Renal cortex interstitium (tissue), 11 donors: Measurements from ENCODE around the gene BTG2. TPM values are rescaled to one million over a fixed set of nuclear protein-coding genes. Genes with fewer than 3 reads are reported as not detected.
"Not testable (repeated sequence)": the region's sequence is repeated elsewhere in the genome, so short reads cannot be mapped to it uniquely, and the experiment has no call there.

Source experiments
- DNase-seq, 11 donors: peaks; one replicate each; pipeline ENCODE4 v3.0.0-alpha.2; 2013; ENCODE audit warnings: low read depth in 9 of 11, low spot score in 4 of 11; ENCODE audit errors: extremely low read depth in 1 of 11
- polyA plus RNA-seq, 3 donors: library from polyadenylated mRNA; unstranded; fragments of 120-200 nt; gene quantifications; one replicate each; pipeline ENCODE4 v1.2.1, GENCODE V29; 2013; ENCODE audit not compliant: insufficient read length in 3 of 3

BTG2 gene
- polyA plus RNA-seq, 3 donors: 88.7 to 152 (median 116) TPM

DNA sequence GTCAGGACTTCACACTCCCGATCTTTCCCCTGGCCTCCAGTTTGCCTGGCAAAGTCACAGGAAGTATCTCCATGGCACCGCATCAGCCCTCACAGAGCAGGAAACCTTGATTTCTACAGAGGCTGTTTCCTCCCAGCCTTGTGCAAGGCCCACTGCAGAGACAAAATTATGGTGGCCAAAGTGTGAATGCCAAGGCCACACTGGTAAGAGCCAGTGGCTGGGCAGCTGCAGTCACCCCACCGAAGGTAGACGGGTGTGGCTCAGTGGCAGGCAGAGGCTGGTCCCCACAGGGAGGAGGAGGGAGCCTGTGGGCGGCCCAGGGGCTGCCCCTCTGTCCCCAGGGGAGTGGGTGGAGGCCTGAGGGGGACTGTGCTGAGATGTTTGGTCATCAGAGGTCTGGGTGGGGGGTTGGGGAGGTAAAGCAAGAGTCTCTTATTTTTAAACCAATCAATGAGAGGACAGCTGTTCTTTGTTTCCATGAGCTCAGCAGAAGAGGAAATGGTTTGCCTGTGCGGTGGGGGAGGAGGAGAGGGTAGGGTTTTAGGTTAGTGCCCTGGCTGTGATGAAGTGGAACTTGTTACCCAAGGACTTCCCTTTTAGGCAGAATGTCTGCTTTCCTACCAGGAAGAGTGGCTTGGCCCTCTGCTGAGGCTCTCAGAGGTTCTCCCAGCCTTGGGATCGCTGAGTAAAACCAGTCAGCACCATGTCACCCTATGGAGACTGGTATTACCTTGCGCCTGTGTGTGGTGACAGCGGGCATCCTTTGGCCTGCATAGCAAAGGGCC lies 18.0 kb upstream of the BTG2 start:
- DNase-seq: peak in 2 of 11 donors; percentile 45 to 57

DNA sequence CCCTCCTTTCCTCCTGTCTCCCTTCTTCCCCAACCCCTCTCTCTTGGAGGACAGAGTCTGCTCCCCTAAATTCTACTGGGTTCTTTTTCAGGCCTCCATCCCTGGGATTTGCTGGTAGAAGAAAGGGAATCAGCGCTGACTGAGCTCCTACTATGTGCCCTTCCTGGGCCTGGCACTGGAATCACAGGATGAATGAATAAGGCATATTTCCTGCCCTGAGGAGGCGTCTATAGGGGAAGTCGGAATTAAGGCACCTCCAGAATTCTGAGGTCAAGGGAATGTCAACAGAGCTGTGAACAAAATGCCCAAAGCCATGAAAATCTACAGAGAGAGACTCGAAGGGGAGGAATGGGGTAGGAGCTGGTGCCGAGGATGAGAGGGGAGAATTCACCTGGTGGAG lies 17.4 kb upstream of the BTG2 start:
- no peak for DNase-seq

DNA sequence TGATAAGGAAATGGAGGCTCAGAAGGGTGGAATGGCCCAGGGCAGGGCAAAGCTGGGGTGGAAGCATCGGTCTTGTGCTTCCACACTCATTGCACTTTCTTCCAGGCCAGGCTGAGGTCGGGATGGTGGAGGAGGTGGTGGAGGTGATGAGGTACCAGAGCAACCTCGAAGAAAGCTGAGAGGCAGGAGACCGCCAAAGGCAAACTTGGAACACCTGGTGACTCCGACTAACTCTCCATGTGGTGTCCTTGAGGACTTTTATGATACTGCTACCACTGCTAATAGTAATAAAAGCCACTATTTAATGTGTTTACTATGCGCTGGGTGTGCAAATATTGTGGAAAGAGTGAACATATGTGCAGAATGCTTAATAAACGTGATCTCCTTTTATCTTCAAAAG lies 16.9 kb upstream of the BTG2 start:
- no peak for DNase-seq

DNA sequence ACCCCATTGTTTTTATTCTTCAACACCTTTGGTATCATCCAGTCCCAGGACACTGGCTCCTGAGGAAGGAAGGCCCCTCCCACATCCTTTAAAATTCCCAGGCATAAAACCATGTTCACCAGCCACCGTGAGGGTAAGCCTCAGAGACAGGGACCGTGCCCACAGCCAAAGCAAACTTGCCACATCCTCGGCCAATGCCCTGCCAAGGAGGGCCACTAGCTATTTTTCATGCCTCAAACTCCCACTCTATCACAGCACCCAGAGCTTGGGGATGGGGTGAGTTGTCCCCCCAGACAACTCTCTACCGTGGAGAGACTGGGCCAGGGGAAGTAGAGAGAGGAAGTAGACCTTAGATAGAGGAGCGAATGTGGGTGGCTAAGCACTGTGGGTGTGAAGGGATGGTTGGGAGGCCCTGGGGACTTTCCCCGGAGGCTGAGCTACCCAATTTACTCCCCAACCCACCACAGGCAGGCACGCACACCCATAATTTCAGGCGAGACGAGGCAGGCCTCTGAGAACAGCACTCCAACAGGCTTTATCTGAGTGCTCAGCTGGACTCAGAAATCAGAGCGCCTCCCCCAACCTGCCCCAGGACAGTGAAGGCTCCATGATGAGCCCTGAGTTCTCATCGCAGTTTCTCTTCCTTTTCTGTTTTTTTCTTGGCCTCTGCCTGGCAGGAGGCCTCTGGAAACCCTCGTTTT lies 15.9 kb upstream of the BTG2 start:
- no peak for DNase-seq

DNA sequence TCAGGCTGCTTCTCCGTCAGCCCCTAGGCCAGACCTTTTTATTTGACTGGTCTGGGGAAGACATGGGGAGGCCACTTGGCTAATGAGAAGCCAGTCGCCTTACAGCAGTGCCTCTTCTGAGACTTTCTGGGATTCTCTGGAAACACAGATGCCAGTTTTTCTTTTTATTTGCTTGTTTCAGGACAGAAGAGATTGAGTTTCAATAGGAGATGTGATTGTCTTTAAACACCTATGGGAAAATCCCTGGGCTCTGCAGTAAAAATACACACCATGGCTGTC lies 15.4 kb upstream of the BTG2 start:
- DNase-seq: no peak

DNA sequence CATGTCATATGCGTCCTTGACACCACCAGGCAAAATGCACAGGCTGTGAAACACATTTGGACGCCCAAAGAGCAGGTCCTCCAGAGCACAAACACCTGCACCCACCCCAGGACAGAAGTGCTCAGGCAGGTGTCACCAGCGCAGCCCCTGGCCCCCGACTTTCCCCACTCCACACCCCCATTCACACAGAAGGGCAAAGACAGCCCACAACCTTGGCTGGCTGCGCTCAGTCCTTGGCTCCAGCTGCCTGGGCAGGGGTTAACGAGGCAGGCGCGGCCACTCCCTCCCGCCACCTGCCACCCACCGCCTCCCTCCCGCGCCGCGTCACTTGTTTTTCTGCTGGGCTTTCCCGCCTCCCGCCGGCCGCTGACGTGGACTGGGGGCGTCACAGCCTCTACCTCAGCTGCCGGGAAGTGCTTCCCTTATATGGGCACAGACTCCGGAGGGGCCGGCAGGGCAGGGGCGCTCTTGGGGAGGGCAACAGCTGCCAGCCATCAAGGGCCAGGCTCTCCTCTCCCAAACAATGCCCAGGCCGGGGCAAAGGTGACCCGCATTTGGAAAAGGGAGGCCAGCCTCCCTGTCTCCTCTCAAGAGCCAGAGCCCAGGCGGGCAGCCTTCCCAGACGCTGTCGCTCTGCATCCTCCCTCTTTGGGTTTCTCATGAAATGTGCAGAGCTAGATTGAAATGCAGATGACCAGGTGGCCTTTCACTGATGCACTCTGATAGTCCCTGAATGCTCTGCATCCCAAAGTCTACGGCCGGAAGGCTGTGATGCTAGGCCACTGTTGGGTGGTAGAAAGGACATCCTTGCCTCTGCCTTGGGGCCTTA lies 14.8 kb upstream of the BTG2 start:
- DNase-seq: peak in 8 of 11 donors; percentile 84 to 93 (median 90)

DNA sequence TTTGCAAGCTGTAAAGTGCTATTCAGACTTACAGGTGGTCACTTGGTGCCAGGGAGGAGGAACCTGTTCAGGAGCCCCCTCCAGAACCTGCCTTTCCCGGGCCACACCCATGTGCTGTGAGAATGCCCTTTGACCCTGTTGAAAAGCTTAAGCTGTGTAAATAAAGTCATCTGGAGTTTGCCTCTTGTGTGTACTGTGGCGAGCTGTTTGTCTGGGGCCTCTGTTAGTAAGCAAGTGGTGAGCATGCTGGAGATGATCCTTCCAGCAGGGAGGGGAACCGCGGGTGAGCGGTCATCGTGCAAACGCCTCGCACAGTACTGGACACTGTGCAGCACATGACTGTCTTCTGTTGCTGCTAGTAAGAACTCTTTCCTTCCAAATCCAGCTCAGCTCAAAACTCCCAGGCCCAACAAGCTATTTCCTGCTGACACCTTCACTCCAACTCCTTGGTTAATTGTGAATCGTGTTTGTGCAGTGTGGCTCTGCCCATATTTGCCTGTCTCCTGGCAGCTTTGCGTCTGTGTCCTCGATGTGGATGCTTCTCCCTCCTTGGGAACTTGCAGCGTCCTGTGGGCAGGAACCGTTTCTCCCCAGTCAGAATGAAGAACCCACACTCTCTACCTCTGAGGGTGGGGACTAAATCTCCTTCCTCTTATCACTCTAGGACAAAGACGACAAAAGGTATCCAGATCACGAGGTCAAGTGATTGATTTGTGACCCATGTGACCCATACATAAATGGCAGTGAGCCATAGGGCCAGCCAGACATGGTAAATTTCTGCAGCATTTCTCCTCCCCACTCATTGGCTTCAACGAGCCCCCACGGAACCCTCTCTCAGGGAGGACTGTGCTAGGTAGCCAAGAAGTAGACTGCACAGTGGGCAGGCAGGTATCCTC lies 13.9 kb upstream of the BTG2 start:
- DNase-seq: no peak

DNA sequence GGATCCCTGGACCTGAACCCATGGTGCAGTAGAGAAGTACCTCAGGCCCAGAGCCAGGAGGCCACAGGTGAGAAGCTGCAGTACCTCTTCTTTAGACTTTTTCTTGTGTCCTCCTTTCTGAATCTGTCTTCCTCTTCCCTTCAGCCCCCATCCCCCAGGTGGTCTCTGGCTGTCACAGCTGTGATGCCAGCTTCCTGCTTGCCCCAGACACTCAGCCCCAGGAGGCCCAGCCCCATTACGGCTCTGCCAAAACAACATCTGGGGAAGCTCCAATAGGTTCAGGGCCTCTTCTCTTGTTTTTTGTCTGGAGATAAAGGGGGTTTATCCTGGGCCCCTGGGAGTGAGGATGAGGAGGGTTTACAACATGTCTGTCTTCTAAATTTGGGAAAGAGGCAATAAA lies 9.5 kb upstream of the BTG2 start:
- DNase-seq: no peak

DNA sequence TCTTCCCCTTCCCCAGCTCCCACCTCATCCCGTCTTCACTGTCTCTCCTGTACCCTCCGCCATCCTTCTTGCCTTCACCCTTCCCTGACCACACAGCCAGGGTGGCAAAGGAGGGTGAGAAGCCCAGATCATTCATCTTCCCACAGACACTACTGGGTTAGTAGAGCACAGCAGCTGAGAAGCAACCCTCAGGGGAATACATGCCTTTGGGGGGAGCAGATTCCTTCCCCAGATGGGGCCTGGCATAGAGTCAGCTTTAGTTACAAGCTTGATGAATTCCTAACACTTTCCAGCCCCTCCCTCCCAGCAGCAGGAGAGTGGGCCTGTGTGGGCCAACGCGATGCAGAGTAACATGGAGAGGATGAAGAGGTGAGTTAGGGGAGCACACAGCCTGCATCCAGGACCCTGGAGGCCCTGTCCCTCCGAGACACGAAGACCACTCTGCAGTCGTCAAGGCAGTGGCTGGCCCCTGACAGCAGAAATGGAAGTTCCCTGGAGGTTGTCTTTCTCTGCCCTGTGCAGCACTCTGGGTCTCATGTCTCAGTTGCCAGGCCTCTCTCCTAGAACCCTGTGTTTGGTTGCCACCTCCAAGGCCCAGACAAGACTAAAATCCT lies 8.8 kb upstream of the BTG2 start:
- DNase-seq: no peak

DNA sequence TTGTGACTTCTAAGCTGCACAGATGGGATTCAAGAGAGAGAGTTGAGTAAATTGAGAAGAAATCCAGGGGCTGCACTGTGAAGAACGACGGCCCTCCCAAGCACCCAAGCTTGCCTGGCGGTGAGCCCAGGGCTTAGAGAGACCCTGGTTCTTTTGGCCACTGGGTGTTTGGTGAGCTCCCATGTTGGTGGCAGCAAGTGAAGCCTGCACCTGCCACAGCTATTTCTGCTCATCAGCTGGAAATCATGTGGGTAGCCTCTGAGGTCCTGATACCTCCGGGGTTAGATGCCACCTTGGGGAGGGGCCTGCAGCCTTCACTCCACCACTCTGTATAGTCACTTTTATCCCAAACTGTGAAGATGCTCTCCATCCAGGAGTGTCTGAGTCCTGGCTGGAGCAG lies 6.2 kb upstream of the BTG2 start:
- no peak for DNase-seq

DNA sequence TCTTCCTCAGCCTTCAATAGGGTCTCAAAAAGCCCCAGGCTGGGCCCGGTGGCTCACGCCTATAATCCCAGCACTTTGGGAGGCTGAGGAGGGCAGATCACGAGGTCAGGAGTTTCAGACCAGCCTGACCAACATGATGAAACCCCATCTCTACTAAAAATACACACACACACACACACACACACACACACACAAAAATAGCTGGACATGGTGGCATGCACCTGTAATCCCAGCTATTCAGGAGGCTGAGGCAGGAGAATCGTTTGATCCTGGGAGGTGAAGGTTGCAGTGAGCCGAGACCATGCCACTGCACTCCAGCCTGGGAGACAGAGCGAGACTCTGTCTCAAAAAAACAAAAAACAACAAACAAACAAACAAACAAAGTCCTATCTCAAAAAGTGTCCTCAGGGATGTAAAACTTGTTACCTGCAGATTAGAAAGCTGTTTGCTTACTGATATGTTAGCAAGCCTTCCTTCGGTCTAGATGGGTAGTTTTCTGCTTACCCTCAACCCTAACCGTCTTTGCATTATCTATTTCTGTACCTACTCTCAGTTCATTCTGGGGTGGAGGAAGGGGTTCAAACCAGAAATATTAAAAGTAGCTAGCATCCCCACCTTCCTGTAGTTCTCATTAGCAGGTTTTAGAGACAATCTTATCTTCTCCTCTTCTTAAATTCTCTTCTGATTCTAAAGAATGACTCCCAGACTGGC lies 5.4 kb upstream of the BTG2 start:
- DNase-seq: not testable (repeated sequence)

DNA sequence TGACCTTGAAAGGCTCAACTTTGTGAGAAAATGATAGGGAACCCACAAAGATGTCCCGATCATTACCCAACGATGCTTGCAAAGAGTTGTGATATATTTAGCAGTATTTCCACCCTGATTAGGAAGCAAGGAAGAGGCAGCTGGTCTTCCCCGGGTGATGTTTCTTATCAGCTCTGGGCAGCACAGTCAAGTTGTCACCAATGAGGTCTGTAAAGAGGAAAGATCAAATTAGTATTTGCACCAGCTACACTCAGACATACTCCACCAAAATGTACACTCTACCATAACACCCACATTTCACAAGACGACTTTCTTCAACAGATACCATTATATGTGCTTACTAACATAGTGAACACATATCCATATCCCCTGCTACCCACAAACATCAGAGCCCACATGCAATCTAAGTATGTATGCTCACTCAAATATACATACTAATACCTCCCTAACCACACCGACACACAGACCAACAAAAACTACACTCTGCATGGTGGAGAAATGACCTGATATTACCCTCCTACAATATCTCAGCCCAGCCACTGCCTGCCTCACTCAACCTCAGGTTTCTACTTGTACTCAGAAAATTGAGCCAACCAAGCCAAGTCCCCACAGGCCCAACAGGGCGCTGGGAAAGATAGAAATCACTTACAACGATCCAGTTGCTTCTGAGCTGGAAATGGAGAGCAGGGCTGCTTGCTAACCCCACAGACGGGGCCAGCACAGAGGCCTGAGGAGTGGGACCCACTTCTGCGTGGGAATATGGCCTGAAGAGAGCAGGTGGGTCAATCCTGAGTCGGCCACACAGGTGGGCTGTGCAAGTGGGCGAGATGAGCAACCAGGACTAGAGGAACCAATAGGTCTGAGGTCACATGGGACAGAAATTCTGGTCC lies 4.6 kb upstream of the BTG2 start:
- no peak for DNase-seq

DNA sequence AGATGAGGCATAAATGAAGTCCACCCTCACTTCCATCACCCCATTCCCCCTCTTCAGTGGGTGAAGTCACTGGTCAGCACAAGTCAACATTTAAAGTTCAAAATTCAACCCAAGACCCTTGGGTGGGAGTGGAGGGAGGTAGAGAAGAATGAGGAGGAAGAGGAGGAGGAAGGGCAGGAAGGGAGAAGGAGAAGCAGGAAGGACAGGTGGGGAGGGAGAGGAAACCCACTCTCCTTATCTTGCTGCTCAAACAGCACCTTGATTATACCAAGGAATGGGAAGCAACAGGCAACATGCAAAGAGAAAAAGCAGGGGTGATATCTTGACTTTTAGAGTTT lies 4.0 kb upstream of the BTG2 start:
- DNase-seq: no peak

DNA sequence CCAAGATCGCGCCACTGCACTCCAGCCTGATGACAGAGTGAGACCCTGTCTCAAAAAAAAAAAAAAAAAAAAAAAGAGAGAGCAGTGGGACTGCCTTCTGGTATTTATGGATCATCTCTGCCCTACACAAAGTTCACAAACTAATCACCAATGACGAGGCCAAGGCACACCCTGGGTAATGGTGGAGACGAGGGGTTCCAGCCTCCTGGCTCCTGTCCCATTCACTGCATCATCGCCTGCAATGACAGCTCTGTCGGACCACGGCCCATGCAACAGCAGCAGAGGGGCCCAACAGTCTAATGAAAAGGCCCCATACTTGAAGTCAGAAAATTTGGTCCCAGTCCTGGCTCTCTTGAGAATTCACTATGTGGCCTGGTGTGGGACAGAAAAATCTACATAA lies 2.9 kb upstream of the BTG2 start:
- DNase-seq: no peak

DNA sequence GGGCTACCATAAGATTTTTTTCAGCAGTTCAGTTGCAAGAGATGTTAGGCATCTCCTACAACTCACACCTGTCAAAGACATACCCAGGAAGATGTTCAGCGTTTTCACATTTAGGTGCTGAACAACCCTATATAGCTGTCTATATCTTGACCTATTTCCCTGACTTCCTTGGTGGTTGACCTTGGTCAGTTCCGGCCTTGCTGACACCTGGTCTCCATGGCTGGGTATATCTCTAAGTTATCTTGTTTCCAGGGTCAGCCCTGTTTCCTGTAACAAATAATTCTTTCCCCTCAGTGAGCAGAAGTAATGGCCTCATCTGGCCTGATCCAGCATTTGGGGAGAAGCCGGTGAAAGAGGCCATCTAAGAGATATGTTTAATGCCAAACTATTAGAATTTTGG lies 2.4 kb upstream of the BTG2 start:
- no peak for DNase-seq

DNA sequence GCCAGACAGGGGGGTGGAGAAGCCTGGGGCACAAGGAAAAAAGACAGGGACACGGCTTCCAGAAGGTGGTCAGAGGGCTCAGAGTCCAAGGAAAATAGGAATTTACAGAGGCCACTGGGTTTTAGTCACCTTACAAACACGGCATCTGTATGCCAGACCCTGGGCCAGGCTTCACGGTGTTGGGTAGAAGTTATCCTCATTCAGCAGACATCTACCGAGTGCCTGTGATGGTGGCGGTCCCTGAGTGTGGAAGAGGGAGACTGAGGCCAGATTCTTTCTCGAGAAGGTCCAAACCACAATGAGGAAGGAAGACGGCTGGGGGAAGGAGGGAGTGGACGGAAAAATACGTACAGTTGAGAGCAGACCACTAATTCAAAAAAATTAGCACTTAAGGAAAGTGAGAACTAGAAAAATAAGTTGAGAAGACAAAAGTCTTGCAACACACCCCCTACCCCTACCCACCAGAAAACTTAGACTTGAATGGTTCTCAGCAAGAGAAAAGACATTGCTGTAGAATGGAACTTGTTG lies 864 bp upstream of the BTG2 start:
- DNase-seq: no peak

DNA sequence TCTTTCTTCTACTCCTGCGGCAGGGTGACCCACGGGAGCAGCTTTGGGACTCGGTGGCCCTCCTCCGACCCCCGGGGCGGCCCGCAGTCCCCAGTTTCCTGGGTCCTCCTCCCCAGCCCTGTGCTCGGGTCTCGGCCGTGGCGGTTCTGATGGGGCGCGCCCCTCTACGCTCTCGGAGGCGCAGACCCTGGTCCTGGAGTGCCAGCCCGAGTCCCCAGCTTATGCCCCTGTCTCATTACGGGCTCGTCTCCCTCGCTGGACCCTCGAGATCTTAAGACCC lies 430 bp downstream of the BTG2 start:
- no peak for DNase-seq
